Stromal cell of bone marrow (primary cell): ENCODE results near the gene KCNJ16.

Experiments
- DNase-seq: peaks from one replicate; pipeline ENCODE4 v3.0.0-alpha.2; 2012; ENCODE audit warnings: low read depth

The KCNJ16 gene

DNA sequence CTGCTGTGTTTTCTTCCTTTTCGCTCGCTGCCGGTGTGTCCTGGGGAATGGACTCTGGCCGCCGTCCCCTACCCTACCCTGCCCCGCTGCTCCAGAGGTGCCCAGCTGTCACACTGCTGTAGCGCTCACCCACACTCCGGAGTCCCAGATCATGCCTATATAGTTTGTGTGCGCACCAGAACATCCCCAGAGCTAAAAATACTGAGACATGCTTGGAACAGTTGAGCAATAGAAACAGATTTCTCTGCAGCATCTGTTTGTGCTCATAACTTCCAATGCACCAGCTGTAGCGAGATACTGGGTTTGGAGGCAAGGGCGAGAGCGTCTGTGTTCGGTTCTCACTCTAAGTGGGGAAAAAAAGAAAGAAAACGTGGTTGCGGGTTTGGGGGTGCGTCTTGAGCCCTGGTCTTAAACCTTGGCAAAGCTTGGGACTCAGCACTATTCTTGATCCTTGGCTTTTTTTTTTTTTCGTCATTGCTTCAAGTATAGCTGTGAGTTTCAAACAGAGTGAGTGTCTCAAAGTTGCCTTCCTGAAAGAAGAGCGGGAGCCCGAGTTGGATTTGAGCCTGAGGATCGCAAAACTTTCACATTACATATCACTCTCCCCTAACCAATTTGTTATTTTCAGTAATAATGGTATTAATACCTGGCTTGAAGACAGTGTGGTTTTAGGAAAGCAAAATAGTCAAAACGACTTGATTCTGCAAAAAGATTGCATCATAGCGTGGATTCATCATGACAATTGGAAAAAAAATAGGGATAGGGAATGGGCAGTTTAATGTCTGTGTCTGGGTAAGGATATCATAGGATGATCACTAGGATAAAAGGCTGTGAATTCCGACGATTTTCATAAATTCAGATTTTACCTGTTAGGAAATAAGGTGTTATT is 94.9 kb downstream of the KCNJ16 start:
- DNase-seq, result no peak

DNA sequence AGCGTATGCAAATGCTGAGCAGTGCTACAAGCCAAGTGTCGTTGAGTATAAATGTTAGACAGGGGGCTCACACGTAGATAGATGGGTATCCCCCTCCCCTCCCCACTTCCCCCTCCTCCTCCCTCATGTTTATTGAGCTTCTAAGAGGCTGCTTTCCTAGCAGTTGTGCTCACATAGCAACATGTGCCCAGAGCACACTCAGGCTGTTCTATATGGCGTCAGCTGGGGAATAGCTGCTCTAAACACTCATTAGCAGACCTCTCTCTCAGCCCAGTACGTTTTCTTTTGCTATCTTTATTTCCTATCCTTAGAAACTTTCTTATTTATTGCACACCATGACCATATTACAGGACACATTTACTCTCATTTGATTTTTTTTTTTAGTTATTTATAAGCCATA is 96.1 kb downstream of the KCNJ16 start:
- no peak for DNase-seq

GRCh38 chr17:70172449-70172848 is 97.4 kb downstream of the KCNJ16 start:
- DNase-seq, result no peak

- no peak for DNase-seq
Observed at GRCh38 chr17:70172923-70173322, 97.9 kb downstream of the KCNJ16 start.

DNA sequence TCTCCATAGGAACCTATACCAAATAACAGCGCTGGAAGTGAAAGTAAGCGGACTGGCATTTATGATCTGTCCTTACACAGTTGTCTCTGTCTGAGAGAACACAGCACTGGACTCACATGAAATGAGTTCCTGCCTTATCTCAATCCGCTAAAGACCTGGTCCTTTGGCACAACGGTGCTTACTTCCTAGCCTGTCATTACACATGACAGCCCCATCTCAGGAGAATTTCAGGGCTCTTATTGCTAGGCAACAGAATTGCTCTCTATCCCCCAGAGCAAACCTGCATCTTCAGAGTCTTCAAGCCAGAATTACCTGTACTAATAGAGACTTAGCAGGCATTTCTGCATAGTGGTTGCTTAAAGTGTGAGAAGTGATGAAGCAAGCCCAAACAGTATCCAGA is 98.7 kb downstream of the KCNJ16 start:
- no peak for DNase-seq

DNA sequence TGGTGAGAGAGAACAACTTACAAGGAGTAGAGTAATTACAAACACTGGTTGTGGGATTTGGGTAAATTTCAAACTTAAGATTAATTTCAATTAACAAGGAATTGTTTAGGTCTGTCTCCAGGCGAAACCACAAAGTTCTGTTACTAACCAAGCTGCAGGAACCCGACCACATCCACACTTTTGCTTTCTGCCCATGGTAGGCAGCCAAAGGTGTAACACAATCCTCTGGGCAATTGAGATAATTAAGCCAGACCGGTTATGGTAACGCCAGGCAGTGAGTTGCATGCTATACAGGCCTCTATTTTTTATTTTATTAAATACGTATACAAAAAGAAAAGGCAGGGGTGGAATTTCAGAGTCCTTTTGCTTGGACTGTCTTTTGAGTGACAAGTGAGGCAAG is 106.4 kb downstream of the KCNJ16 start:
- DNase-seq, result no peak

- no peak for DNase-seq
Observed at GRCh38 chr17:70181866-70182265, 106.8 kb downstream of the KCNJ16 start.

DNA sequence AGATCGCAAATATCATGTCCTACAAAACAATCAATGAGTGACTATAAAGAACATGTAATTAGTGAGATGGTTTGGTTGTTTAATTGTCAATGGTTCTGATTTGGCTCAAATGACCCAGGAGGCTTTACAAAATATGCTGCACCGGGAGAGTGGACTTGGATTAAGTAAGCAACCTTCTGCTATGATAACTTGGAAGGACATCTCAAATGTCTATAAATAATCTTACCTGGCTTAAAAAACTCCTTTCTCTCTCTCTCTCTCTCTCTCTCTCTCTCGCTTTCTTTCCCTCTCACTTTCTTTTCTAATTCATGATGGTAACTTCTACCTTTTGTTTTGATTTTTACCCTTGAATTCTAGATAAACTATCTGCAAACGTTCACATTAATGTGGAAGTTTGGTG is 108.5 kb downstream of the KCNJ16 start:
- no peak for DNase-seq

DNA sequence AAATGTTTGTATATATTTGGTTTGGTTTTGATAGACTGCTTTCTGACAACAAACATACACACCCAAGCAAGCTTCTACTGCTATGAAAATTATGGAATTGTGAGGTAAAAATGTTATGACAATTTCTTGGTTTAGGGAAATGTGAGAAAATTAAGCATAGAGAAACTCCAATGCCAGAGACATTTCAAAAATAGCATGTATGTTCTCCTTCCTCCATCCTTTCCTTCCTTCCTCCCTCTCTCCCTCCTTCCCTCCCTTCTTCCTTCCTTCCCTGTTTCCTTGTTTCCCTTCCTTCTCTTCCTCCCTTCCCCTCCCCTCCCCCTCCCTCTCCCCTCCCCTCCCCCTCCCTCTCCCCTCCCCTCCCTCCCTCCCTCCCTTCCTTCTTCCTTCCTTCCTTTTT is 109.2 kb downstream of the KCNJ16 start:
- DNase-seq, result no peak

DNA sequence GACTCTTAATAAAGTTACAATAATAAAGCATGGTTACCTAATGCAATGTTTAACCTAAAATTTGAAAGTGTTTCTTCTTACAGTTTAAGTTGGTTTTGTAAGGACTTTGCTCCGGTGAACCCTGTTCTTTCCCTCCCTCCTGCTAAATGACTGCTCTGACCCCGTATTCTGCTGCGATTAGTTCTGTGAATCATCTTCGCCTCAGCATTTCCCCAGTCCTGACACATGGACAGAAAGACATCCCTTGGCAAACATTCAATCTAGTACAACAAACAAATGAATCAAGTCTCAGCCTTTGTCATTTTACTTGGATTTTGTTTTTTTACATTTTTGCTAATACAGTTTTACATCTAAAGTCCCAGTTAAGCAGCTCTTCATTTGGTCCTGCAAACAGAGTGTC is 109.7 kb downstream of the KCNJ16 start:
- peak; percentile 61 for DNase-seq
